Measurements from ENCODE around the gene FRS2.

- no peak for TF ChIP-seq CTCF (IDR thresholded peaks at IDR 0.05)
- no peak for TF ChIP-seq POLR2A (IDR thresholded peaks at IDR 0.05)
- no peak for TF ChIP-seq EP300 (IDR thresholded peaks at IDR 0.05)
Observed at GRCh38 chr12:69509308-69509736, 39.1 kb downstream of the FRS2 start.

Measured in ovary (tissue), 3 donors.